NCI-H187 (cell line): ENCODE data around the gene NCEH1.
"Not testable (repeated sequence)": the region's sequence is repeated elsewhere in the genome, so short reads cannot be mapped to it uniquely, and the experiment has no call there.

Source experiments
- DNase-seq, 2 experiments: peaks; one replicate each; lab custom pipeline; 2025; lab: John Stamatoyannopoulos, UW

The NCEH1 gene

GRCh38 chr3:172707030-172707429 is 3.8 kb downstream of the NCEH1 start:
- no peak for DNase-seq

GRCh38 chr3:172705170-172705569 is 5.7 kb downstream of the NCEH1 start:
- DNase-seq = no peak

GRCh38 chr3:172704001-172704400 is 6.9 kb downstream of the NCEH1 start:
- no peak for DNase-seq

- not testable (repeated sequence) for DNase-seq
These were observed 8.1 kb downstream of the NCEH1 start for GRCh38 chr3:172702731-172703130.

- no peak for DNase-seq
These were observed 8.6 kb downstream of the NCEH1 start for GRCh38 chr3:172702256-172702655.

- DNase-seq = no peak
These were observed 9.1 kb downstream of the NCEH1 start for GRCh38 chr3:172701751-172702150.

GRCh38 chr3:172700936-172701455 is 9.9 kb downstream of the NCEH1 start:
- DNase-seq = no peak

- DNase-seq = no peak
These were observed 10.6 kb downstream of the NCEH1 start for GRCh38 chr3:172700256-172700655.

- DNase-seq = no peak
These were observed 11.8 kb downstream of the NCEH1 start for GRCh38 chr3:172699031-172699430.

- DNase-seq = no peak
These were observed 12.2 kb downstream of the NCEH1 start for GRCh38 chr3:172698631-172699030.

- no peak for DNase-seq
These were observed 13.3 kb downstream of the NCEH1 start for GRCh38 chr3:172697558-172697957.

GRCh38 chr3:172696357-172696756 is 14.5 kb downstream of the NCEH1 start:
- no peak for DNase-seq

GRCh38 chr3:172694573-172695246 is 16.2 kb downstream of the NCEH1 start:
- no peak for DNase-seq

- DNase-seq = no peak
These were observed 18.0 kb downstream of the NCEH1 start for GRCh38 chr3:172692751-172693338.

- DNase-seq = no peak
These were observed 19.9 kb downstream of the NCEH1 start for GRCh38 chr3:172690936-172691335.

- DNase-seq = no peak
These were observed 22.3 kb downstream of the NCEH1 start for GRCh38 chr3:172688588-172688987.

GRCh38 chr3:172687501-172687900 is 23.4 kb downstream of the NCEH1 start:
- no peak for DNase-seq

GRCh38 chr3:172685331-172686214 is 25.3 kb downstream of the NCEH1 start:
- no peak for DNase-seq

- DNase-seq = no peak
These were observed 30.2 kb downstream of the NCEH1 start for GRCh38 chr3:172680684-172681083.

- DNase-seq = no peak
These were observed 31.3 kb downstream of the NCEH1 start for GRCh38 chr3:172679599-172679998.

- DNase-seq = no peak
These were observed 32.8 kb downstream of the NCEH1 start for GRCh38 chr3:172678068-172678467.

- DNase-seq = no peak
These were observed 34.5 kb downstream of the NCEH1 start for GRCh38 chr3:172676196-172676922.
